NCI-H1694 (cell line): ENCODE measurements around the gene ZMYND10.

Source experiments
- DNase-seq: peaks from one replicate; lab custom pipeline; 2025; lab: John Stamatoyannopoulos, UW

ZMYND10 gene

DNA sequence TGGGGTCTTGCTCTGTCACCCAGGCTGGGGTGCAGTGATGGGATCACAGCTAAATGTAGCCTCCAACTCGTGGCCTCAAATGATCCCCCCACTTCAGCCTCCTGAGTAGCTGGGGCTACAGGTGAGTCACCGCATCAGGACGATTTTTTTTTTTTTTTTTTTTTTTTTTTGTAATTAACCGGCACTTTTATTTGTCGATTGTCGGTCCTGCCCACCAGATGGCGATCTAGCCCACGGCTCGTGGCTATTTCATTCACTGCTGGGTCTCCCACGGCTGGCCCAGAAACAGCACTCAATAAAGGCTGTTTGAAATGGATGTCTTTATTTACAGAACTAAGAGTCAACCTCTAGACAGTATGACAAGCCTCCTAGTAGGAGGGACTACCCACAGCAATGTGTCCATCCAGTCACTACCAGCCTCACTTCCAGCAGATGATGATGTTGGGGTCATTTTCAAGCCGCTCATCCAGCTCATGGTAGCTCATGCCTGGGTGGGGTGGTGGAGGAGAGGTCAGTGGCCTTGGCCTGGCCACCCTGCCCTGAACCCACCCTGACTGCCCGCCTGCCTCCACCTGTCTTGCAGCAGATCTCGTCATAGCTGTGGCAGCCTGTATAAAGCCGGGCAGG, 1.8 kb upstream of the ZMYND10 start:
- DNase-seq: no peak

DNA sequence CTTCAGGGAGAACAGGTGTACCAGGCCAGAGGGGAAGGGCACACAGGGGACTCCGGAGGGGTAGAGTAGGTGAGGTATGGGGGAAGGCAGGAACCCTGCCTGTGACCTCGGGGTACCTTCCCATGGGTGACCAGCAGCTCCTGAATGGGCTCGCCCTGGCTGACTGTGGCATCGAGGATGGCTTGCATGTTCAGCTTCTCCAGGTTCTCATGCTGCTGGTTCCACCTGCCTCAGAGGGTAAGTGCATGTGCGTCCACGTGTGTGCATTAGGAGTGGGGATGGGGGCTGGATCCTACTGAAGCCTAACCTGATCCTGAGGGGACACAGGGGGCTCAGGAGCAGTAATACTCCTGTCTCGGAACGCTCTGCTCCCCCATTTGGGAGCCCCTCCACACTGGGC, 524 bp downstream of the ZMYND10 start:
- DNase-seq: no peak

DNA sequence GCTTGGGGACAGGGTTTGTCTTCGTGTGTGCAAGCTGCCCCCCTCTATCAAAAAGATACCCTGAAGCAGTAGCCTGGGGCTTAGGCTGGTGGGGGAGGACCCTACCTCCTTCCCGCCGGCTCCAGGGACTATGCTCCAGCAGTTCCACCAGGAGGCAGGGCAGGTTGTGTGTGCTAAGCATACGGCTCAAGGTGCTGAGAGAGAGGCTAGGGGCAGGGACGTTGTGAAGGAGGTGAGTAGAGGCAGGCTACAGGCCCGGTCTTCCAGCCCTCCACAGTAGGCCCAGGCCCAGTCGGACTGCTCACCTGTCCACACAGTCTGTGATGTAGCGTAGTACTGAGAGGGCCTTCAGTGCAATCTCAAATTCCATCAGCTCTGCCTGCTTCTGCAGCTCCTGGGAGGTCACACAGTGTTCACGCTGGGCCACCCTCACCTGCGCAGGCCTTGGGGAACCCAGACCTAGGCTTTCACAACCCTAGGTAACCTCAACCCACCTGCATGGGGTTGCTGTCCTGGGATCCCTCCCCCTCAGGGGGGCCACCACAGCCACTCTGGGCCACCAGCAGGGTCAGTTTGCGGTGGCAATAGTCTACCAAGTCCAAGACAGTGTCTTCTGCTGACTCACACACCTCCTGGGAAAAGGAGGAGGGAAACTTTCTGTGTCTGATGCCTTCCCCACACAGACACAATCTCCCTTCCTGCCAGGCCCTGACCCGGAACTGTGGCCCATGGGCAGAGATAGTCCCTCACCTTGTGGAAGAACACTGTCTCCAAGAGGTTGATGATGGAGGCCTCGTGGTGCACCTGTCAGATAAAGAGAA, 2.5 kb downstream of the ZMYND10 start:
- no peak for DNase-seq

DNA sequence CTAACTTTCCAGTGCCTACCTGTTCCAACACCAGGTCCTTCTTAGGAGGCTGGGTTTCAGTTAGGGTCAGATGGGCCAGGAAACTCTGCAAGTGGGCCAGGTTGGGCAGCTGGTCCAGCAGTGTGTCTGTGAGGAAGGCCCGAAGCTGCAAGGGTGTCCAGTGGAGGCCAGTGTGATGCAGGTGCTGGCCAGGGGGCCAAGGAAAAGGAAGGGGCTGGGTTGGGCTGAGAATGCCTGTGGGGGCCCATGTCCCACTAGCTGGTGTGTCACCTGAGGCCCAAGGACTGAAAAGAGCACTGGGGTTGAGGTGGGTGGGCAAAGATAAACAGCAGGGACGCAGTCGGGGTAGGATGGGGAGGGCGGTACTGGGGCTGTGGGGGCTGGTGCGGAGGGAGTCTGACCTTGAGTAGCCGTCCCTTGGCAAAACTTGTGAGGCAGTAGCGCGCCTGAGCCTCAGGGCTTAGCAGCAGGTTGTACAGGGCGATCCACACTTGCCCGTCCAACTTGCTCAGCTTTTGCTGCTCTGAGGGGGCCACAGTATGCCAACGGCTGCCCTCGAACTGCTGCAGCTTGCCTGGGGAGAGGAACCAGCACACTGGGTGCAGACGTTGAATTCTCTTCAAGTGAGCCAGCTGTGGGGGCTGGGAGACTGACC, 3.4 kb downstream of the ZMYND10 start:
- DNase-seq: no peak

DNA sequence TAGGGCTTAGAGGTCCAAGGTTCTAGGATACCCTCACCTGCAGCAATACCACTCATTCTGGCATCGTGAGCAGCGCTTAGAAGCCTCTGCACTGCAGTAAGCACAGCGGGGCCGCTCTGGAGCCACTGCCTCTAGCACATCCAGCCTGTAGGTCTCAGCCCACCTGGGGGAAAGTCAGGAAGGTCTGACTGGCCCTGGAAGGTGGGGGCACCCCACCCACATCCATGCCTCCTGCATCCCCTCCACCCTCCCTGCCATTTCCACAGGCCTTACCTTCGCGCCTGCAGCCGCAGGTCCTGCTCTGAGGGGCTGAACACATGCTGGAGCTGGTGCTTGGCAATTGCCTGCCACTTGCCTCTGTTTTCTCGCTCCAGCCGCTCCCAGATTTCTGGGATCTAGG, 4.0 kb downstream of the ZMYND10 start:
- DNase-seq: no peak

DNA sequence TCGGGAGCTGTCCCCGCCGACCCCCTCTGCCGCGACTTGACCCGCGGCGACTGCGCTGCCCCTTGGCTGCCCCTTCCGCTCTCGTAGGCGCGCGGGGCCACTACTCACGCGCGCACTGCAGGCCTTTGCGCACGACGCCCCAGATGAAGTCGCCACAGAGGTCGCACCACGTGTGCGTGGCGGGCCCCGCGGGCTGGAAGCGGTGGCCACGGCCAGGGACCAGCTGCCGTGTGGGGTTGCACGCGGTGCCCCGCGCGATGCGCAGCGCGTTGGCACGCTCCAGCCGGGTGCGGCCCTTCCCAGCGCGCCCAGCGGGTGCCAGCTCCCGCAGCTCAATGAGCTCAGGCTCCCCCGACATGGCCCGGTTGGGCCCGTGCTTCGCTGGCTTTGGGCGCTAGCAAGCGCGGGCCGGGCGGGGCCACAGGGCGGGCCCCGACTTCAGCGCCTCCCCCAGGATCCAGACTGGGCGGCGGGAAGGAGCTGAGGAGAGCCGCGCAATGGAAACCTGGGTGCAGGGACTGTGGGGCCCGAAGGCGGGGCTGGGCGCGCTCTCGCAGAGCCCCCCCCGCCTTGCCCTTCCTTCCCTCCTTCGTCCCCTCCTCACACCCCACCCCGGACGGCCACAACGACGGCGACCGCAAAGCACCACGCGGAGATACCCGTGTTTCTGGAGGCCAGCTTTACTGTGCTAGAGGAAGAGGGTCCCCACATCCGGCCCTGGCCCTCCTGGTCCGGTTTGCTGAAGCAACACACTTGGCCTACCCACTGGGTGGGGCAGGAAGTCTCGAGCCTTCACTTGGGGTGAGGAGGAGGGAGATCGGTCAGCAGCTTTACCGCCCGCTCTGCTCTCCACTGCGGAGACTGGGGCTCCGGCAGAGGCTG, 4.8 kb downstream of the ZMYND10 start, which contains the start of gene RASSF1:
Gene RASSF1 (minus strand): TSS at position 389 of the 882 bp plus-strand sequence. CDS start 31 bp downstream, at position 358.
- DNase-seq: no peak

DNA sequence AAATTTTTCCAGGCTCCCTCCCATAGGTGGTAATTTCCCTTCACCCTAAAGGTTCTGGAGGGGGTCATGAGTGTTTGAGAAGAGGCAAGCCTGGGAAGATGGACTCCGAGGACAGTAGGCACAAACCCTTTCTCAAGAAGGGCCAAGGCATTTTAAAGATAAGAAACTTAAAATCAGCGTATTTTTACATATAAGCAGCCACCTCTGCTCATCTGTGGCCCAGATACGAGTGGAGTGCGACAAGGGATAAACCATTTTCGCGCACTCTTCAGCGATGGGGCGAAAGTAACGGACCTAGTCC, 5.4 kb downstream of the ZMYND10 start:
- DNase-seq: no peak

DNA sequence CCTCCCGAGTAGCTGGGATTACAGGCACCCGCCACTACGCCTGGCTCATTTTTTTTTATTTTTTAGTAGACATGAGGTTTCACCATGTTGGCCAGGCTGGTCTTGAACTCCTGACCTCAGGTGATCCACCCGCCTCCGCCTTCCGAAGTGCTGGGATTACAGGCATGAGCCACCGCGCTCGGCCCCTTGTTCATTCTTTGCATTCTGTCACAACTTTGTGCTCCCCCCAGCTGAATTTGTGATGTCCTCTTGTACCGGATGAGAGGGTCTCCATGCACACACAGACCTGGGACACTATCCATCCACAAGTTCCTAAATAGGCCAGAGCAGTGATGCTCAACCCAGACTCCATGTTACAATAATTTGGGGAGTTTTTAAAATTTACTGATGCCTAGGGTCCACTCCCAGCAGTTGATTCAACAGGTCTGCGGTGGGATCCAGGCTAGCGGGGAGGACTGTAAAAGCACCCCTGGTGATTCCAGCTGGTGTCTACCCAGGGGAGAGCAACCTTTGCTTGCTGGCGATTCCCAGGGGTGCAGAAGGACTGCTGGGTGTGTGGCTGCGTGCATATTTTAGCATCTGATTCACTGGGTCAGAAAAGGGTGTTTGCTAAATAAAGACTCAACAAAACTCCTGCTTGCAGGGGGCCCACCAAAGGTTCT, 5.9 kb downstream of the ZMYND10 start:
- no peak for DNase-seq

DNA sequence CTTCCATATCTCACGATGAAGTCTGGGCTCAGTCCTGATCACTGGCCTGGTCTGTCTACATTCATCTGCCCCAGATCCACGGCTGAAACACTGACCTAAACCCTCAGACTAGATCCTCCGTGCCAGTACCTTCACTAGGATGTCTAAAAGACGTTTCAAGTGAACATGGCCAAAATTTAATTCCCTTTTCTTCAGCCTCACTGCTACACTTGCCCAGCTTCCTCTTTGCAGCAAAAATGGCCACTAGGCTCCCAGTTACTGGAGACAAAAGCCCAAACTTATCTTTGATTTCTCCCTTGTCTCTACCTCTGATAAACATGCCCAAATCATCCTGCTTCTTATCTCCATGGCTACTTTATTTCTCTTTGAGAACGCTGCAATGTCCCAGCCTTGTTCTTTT, 6.6 kb downstream of the ZMYND10 start:
- DNase-seq: no peak

DNA sequence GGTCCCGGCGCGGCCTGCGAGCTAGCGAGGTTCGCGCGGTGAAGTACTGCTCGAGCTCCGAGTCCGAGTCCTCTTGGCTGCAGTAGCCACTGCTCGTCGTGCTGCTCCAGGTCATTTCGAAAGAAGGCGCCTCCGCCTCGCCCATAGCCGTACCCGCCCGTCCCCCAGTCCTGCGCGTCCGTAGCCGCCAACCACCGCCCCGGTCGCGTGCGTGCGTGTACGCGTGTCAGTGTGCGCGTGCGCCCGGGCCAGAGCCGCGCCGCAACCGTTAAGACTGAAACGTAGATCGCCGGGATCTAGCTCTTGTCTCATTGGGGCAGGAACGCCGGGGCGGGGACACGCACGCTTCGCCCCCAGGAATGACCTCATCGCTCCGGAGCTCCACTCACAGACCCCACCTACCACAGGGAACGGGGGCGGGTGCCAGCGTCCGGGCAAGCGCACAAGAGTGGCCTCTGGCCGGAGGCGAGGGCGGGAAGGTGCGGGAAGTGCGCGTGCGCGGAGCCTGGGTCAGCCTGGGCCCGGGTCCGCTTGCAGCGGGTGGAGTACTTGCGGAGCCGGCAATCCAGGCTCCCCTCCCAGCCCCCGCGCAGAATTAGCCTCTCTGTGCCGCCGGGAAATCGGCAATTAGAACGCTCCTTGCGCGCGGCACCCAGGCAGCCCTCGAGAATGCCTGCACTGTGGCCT, 8.2 kb downstream of the ZMYND10 start:
- peak; percentile 61 for DNase-seq

DNA sequence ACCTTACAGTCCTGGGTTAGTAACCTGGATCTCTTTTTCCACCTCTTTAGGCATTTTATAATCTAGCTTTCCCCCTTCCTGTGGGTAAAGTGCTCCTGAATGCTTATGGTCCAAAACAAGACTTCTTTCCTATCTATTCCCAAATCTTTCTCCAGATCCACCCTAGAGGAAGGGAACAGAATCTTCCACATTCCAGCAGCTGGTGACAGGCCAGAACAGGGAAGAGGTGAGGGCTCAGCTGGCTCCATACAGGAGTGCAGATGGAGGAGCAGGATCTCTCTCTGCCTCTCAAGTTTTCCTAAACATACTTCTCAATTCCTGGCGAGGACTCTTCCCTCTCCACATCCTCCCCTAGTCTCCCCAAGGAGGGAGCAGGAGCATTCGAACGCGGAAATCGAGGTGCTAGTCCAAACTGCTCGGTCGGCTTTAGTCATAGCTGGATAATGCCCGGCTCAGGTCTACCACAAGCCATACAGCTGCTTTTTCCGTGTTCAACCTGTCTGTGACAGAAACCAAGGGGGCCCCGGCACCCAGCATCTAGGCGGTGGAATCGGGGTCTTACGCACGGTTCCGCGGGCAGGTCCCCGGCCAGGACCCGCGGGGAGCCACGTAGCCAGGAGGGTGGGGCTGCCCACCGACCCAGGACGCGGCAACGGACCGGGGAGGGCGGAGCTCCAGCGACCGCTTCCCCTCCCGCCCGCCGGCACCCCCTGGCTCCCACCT, 8.9 kb downstream of the ZMYND10 start:
- no peak for DNase-seq

DNA sequence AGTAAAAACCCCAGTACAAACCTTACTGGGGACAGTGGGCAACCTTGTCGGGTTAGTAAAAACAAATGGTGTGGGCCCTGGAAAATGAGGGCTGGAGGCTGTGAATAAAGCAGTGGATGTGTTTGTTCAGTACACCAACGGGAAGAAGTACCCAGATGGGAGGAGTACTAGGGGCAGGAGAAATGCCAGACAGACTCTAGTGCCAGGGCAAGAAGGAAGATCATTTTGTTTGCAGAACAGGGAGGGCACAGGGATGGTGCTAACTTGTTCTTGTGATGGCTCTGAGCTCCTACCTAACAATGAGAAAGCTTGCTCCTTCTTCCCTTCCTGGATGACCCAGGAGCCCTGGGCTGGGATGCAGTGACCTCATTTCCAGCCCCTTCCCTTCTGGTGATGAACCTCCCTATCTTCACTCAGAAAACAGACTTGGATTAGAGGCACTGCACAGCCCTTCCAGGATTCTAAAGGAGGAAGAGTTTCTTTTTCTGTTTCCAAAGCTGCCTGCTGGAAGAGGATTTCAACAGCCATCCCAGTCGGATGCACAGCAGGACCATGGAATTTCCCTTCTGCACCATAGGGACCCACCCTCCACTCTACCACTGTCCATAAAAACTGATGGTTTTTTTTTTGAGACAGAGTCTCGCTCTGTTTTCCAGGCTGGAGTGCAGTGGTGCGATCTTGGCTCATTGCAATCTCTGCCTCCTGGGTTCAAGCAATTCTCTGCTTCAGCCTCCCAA, 11.0 kb downstream of the ZMYND10 start:
- DNase-seq: no peak

DNA sequence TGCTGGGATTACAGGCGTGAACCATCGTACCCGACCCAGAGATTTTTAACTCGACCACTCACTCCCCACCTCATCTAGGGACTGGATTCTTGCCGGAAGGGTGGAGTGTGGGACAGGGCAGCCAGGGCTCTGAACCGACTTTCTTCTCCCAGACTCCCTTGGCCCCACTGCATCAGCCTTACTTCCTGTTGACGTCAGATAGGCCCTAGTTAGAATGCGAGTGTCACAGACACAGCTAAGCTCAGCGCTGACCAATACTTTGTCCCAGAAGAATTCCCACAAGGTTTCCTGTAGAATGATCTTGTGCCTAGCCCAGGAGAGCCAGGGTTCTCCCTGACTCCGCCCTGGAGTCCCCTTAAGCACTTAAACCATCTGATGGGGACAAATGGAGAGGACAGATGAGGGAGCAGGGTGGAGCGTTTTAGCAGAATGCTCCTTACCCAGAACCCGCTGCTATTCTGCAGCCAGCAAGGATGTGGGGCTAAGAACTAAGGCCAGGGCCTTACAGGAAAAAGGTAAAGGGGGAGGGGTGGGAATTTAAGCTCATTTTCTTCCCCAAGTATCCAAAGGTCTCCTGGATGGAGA, 11.7 kb downstream of the ZMYND10 start:
- DNase-seq: no peak

DNA sequence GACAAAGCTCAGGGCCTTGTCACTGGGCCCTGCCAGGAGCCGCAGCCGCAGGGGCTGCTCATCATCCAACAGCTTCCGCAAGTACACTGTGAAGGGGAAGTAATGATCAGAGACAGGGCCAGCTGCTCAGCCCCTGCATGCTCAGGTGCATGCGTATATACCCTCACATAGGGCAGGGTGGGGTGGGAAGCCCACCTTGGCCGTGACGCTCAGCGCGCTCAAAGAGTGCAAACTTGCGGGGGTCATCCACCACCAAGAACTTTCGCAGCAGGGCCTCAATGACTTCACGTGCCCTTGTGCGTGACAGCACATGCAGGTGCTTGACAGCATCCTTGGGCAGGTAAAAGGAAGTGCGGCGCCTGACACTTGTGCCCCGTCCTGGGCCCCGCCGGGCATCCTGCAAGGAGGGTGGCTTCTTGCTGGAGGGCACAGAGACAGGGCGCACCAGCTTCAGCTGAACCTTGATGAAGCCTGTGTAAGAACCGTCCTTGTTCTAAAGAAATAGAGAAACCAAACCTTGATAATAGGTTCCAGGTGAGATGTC, 14.1 kb downstream of the ZMYND10 start:
- DNase-seq: no peak

DNA sequence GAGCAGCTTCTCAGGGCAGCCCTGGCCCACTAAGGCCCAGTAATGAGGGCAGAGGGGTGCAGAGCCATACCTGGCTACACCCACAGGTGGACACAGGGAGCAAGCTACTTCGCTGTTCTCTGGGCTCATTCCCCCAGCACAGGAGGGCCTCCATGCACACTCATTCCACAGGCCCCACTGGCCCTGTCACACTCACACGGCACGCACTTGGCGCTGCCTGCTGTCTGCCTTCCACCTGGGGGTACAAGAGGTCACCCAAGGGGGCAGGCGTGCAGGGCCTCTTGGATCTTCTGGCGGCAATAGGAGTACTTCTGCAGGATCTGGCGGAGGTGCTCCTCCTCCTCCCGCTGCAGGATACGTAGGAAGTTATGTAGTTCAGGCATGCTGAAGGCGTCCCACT, 15.2 kb downstream of the ZMYND10 start:
- DNase-seq: no peak

DNA sequence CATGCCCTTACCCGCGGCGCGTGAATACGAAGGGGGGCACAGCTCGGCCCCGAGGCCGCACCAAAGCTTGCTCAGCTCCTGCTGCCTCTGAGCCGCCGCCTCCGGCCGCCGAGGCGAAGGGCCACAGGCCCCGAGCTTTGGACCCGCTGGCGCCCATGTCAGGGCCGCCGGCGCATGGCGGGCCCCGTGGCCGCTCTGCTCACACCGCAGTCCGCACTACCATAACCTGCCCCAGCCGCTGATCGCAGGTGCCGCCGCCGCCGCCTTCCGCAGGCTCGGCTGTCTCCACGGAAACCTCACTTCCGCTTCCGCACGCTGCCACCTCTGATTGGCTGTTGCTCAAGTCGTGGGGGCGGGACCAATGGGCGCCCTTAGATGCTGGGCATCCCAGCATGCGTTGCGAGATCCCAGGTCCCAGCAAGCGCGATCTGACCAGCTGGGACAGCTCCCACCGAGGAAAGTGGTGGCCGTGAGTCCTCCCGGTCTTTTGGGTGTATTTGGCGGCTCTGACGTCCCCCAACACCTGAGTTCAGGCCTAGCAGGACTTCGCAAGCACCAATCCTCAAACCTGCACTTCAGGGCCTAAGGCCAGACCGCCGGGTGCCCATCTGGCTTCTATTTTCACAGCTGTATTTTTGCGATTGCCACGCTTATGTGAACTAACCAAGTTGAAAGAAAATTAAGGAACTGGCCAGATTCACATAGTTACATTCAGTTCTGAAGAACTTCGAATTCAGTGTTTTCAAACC, 17.4 kb downstream of the ZMYND10 start, which contains the start of gene TUSC2:
Gene TUSC2 (minus strand): TSS at position 281 of the 749 bp plus-strand sequence. CDS start 124 bp downstream, at position 157.
- peak; percentile 64 for DNase-seq

DNA sequence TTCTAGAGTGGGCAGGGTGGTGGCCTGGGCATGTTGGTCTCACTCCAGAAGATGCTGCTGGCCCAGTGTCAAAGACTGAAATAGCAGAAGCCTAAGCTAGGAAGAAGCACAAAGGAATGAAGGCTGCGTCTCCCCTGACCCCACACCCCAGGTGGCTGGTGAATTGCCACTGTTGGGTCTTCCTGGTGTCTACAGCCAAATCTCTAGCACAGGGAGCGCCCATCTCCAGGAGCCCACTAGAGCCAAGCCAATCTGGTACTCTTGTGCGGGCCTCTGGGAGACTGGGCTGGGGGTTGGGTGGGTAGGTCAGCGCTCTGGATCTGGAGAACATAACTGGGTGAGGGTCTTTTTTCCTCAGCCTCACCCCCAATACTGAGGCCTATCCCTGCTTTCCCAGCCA, 18.4 kb downstream of the ZMYND10 start:
- no peak for DNase-seq

DNA sequence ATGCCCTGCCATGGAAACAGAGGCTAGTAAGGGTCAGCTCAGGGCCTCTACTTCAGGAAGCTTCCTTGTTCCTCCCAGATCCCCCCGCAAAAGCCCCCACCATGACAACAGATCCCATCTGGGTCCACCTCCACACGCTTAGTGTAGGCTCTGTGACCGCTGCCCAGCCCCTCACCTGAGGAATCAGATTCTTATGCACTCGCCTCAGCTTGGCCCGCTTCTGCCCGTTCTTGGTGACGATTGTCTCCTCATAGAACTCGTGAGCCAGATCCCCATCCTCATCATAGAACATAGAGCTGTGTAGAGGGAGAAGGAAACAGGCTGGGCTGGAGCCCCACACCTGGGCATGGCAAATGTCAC, 19.4 kb downstream of the ZMYND10 start:
- DNase-seq: no peak
